C4-2B (cell line): Measurements from ENCODE around the gene FBL.

Experiments
- CTCF ChIP-seq: fragments of 450-650 bp; conservative IDR thresholded peaks from 2 replicates; pipeline ENCODE4 v1.5.1; 2017; ENCODE audit warnings: mild to moderate bottlenecking
- ZFX ChIP-seq: fragments of 450-650 bp; IDR thresholded peaks from 2 replicates; pipeline ENCODE4 v1.6.1; 2017

- TF ChIP-seq CTCF, result no peak
- no peak for TF ChIP-seq ZFX
Observed at GRCh38 chr19:39837978-39838377, 8.2 kb downstream of the FBL start.
